Parathyroid adenoma (tissue), 2 donors: ENCODE data around the gene HHATL.

ENCODE experiments used
- H2AFZ ChIP-seq: fragments of 300-600 bp; sonication (generic); one replicate; pipeline ENCODE4 v1.7.0; 2017; ENCODE audit warnings: antibody characterized with exemption, mild to moderate bottlenecking
- H3K27ac ChIP-seq: fragments of 300-600 bp; sonication (generic); one replicate; pipeline ENCODE4 v1.7.0; 2017
- H3K27me3 ChIP-seq: fragments of 300-600 bp; sonication (generic); one replicate; pipeline ENCODE4 v1.7.0; 2017; ENCODE audit warnings: low read length; ENCODE audit not compliant: control insufficient read depth, insufficient read depth
- H3K36me3 ChIP-seq: fragments of 300-600 bp; sonication (generic); one replicate; pipeline ENCODE4 v1.7.0; 2017; ENCODE audit warnings: low read length; ENCODE audit not compliant: control insufficient read depth, insufficient read depth
- H3K4me1 ChIP-seq: fragments of 300-600 bp; sonication (generic); one replicate; pipeline ENCODE4 v1.7.0; 2017; ENCODE audit warnings: control low read depth
- H3K4me2 ChIP-seq: fragments of 300-600 bp; sonication (generic); one replicate; pipeline ENCODE4 v1.7.0; 2017; ENCODE audit warnings: low read length
- H3K4me3 ChIP-seq: fragments of 300-600 bp; sonication (generic); one replicate; pipeline ENCODE4 v1.7.0; 2017; ENCODE audit warnings: low read depth, low read length
- H3K79me2 ChIP-seq: fragments of 300-600 bp; sonication (generic); one replicate; pipeline ENCODE4 v1.7.0; 2017; ENCODE audit warnings: control low read depth
- H3K9ac ChIP-seq: fragments of 300-600 bp; sonication (generic); one replicate; pipeline ENCODE4 v1.7.0; 2017; ENCODE audit warnings: mild to moderate bottlenecking
- H3K9me3 ChIP-seq: fragments of 300-600 bp; sonication (generic); one replicate; pipeline ENCODE4 v1.7.0; 2017; ENCODE audit warnings: low read length; ENCODE audit not compliant: control insufficient read depth
- TF ChIP-seq, protein P1 (sequence below): fragments of 300-600 bp; sonication (generic); IDR thresholded peaks from one replicate; pipeline ENCODE4 v1.7.0; 2017; ENCODE audit warnings: antibody characterized with exemption, mild to moderate bottlenecking
- donor health status: primary hyperparathyroidism.

HHATL gene

DNA sequence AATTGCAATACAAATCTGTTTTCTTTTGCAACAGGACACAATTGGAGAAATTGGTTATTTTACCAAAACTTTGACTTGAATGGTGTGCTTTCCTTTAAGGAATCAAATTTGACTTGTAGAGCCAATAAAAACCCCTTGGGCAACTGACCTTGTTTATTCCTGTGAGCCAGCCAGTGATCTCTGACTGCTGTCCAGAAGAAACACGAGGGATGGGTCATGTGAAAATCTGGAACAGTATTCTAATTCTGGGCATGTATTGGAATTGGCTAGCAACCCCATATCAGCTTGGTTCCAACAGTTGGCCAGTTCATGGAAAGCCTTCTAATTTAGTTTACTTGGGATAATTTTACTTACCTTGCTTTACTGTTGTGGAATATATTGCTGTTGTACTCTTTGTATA is 19.1 kb upstream of the HHATL start:
- TF ChIP-seq, protein P1, sequence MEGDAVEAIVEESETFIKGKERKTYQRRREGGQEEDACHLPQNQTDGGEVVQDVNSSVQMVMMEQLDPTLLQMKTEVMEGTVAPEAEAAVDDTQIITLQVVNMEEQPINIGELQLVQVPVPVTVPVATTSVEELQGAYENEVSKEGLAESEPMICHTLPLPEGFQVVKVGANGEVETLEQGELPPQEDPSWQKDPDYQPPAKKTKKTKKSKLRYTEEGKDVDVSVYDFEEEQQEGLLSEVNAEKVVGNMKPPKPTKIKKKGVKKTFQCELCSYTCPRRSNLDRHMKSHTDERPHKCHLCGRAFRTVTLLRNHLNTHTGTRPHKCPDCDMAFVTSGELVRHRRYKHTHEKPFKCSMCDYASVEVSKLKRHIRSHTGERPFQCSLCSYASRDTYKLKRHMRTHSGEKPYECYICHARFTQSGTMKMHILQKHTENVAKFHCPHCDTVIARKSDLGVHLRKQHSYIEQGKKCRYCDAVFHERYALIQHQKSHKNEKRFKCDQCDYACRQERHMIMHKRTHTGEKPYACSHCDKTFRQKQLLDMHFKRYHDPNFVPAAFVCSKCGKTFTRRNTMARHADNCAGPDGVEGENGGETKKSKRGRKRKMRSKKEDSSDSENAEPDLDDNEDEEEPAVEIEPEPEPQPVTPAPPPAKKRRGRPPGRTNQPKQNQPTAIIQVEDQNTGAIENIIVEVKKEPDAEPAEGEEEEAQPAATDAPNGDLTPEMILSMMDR, result no peak

DNA sequence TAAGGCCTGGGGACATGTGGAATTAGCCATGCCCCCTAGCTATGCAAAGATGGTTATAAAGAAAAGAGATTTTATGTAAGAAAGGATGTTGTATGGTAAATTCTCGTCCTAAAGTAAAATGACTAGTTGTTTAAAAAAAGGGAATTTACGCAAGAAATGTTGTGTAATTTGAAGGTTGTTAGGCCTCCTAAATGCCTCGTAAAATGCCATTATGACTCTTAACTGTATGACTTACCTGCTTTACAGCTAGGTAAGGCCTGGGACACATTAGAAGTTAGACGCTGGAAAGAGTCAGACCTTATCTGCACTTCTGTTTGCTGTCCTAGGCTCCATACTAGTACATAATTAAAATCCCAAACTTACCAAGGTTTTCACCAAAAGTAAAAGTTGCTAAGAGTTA is 17.5 kb upstream of the HHATL start:
- Histone ChIP-seq H3K36me3 (no peaks in the 10 kb centered on the region), H3K4me2 (no peak overlapping the region), H3K9me3 (no peaks in the 10 kb centered on the region), H2AFZ (no peak overlapping the region), H3K9ac (no peak overlapping the region), H3K27me3 (no peaks in the 10 kb centered on the region), H3K4me1 (no peaks in the 10 kb centered on the region), H3K79me2 (no peaks in the 10 kb centered on the region), H3K4me3 (no peak overlapping the region), H3K27ac (no peak overlapping the region)
- TF ChIP-seq, protein P1, result no peak

More for the DNA sequence above, 19.1 kb upstream of the HHATL start:
- no peaks in the 10 kb centered on the region for H3K27me3 ChIP-seq
- no peaks in the 10 kb centered on the region for H3K79me2 ChIP-seq
- no peak overlapping the region for H3K9ac ChIP-seq
- no peak overlapping the region for H3K4me2 ChIP-seq
- no peak overlapping the region for H3K4me3 ChIP-seq
- no peaks in the 10 kb centered on the region for H3K36me3 ChIP-seq
- H3K9me3 ChIP-seq, result no peaks in the 10 kb centered on the region
- H3K27ac ChIP-seq, result no peak overlapping the region
- no peaks in the 10 kb centered on the region for H3K4me1 ChIP-seq
- no peak overlapping the region for H2AFZ ChIP-seq

DNA sequence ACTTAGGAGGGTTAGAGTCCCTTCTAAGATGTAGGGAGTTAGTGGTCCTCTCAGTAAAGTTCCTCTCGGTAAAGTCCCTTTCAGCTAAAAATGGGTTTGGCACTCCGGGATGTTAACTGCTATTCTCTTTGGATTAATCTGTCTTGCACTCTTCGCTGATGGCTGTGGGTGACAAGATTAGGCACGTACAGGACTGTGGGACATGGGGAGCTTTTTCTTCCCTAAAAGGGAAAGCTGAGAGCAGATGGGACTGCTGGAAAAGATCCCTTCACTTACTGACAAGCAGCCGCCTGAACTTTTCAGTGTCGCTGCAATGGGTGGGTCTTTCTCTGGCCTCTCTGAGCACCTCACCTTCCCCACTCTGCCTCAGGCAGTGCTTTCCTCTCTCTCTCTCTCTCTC is 16.4 kb upstream of the HHATL start:
- Histone ChIP-seq H3K79me2 (no peaks in the 10 kb centered on the region), H2AFZ (no peak overlapping the region), H3K27me3 (no peaks in the 10 kb centered on the region), H3K36me3 (no peaks in the 10 kb centered on the region), H3K4me2 (no peak overlapping the region), H3K9ac (no peak overlapping the region), H3K4me1 (no peaks in the 10 kb centered on the region), H3K27ac (no peak overlapping the region), H3K9me3 (no peaks in the 10 kb centered on the region), H3K4me3 (no peak overlapping the region)
- TF ChIP-seq, protein P1, result no peak

- no peak overlapping the region for H3K4me2 ChIP-seq
- H3K9me3 ChIP-seq, result no peaks in the 10 kb centered on the region
- no peak overlapping the region for H2AFZ ChIP-seq
- H3K9ac ChIP-seq, result no peak overlapping the region
- TF ChIP-seq, protein P1, result no peak
- no peaks in the 10 kb centered on the region for H3K36me3 ChIP-seq
- no peak overlapping the region for H3K27ac ChIP-seq
- H3K4me3 ChIP-seq, result no peak overlapping the region
- H3K27me3 ChIP-seq, result no peaks in the 10 kb centered on the region
- H3K4me1 ChIP-seq, result no peaks in the 10 kb centered on the region
- no peaks in the 10 kb centered on the region for H3K79me2 ChIP-seq
Observed at GRCh38 chr3:42718338-42718737, 15.7 kb upstream of the HHATL start.

DNA sequence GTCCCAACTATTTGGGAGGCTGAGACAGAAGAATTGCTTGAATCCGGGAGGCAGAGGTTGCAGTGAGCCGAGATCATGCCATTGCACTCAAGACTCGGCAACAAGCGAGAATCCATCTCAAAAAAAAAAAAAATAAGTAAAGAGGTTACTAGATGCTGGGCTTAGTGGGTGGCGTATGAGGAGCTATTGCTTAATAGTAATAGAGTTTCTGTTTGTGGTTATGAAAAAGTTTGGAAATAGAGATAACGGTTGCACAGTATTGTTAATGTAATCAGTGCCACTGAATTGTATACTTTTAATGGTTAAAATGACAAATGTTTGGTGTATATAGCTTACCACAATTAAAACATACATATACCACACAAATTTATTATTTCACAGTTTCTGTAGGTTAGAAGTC is 14.7 kb upstream of the HHATL start:
- H3K4me2 ChIP-seq, result no peak overlapping the region
- no peaks in the 10 kb centered on the region for H3K79me2 ChIP-seq
- no peak overlapping the region for H3K27ac ChIP-seq
- no peak overlapping the region for H3K9ac ChIP-seq
- no peak overlapping the region for H3K4me3 ChIP-seq
- H2AFZ ChIP-seq, result no peak overlapping the region
- H3K4me1 ChIP-seq, result no peaks in the 10 kb centered on the region
- H3K9me3 ChIP-seq, result no peaks in the 10 kb centered on the region
- no peaks in the 10 kb centered on the region for H3K27me3 ChIP-seq
- H3K36me3 ChIP-seq, result no peaks in the 10 kb centered on the region
- TF ChIP-seq, protein P1, result no peak
